H1 (cell line): Measurements from ENCODE around the gene AGFG1. TPM values are rescaled to one million over a fixed set of nuclear protein-coding genes. Genes with fewer than 3 reads are reported as not detected.

Experiments used
- CTCF ChIA-PET: fragments of 300-600 bp; sonication (Branson Sonifier 250); formaldehyde crosslinking; loops from one replicate; lab custom pipeline; 2021; ENCODE audit not compliant: partially characterized antibody; lab: Charles Lee
- POLR2A ChIA-PET: fragments of 300-600 bp; sonication (Branson Sonifier 250); formaldehyde crosslinking; loops from one replicate; lab custom pipeline; 2021; ENCODE audit warnings: inconsistent platforms; ENCODE audit not compliant: partially characterized antibody; lab: Charles Lee
- DNase-seq, 2 experiments: peaks; one replicate each; pipeline versions ENCODE4 v3.0.0 to v3.0.0-alpha.2; 2010 to 2022; ENCODE audit warnings: low spot score in 2 of 2, low read depth in 1 of 2, mixed read lengths in 1 of 2
- FAIRE-seq: peaks from 2 replicates; lab custom pipeline; 2011; peaks lifted over from hg19 to GRCh38; lab: Jason Lieb, UNC
- H2AFZ ChIP-seq: 2 replicates; pipeline ENCODE4 v1.8.1; 2012; ENCODE audit warnings: low read length, inconsistent platforms
- H2AK5ac ChIP-seq: 2 replicates; pipeline ENCODE4 v1.6.1; 2013; ENCODE audit warnings: low read depth, low read length
- H2BK120ac ChIP-seq: replicated peaks from 2 replicates; pipeline ENCODE3; 2013; ENCODE audit warnings: low read depth, low read length, inconsistent platforms
- H2BK12ac ChIP-seq: 2 replicates; pipeline ENCODE4 v1.6.1; 2013; ENCODE audit warnings: low read depth, low read length
- H2BK15ac ChIP-seq: 2 replicates; pipeline ENCODE4 v1.6.1; 2013; ENCODE audit warnings: low read length
- H2BK20ac ChIP-seq: 2 replicates; pipeline ENCODE4 v1.6.1; 2013; ENCODE audit warnings: low read length
- H2BK5ac ChIP-seq: 2 replicates; pipeline ENCODE4 v1.6.1; 2013; ENCODE audit warnings: low read depth, low read length
- H3K14ac ChIP-seq: 2 replicates; pipeline ENCODE4 v1.6.1; 2013; ENCODE audit warnings: inconsistent platforms; ENCODE audit not compliant: insufficient read length
- H3K18ac ChIP-seq: 2 replicates; pipeline ENCODE4 v1.6.1; 2013; ENCODE audit warnings: low read length; ENCODE audit errors: extremely low read depth
- H3K23ac ChIP-seq: 2 replicates; pipeline ENCODE4 v1.6.1; 2013; ENCODE audit warnings: inconsistent platforms; ENCODE audit not compliant: insufficient read length
- H3K23me2 ChIP-seq: 2 replicates; pipeline ENCODE4 v1.6.1; 2013; ENCODE audit warnings: low read depth, low read length
- H3K27ac ChIP-seq: 2 replicates; pipeline ENCODE4 v1.6.1; 2011; ENCODE audit warnings: low read depth, low read length, inconsistent platforms
- H3K27me3 ChIP-seq, 4 experiments: replicated peaks in 1 of 4; 1 replicate in 1 of 4; 2 replicates in 3 of 4; pipeline versions ENCODE4 v1.6.1 to v1.8.1; 2011 to 2013; ENCODE audit warnings: low read length in 3 of 4, mild to moderate bottlenecking in 3 of 4, inconsistent platforms in 2 of 4, mixed read lengths in 2 of 4, moderate library complexity in 1 of 4; ENCODE audit not compliant: control insufficient read depth in 3 of 4, insufficient read depth in 3 of 4; ENCODE audit errors: extremely low read depth in 1 of 4
- H3K36me3 ChIP-seq, 4 experiments: 2 replicates each; pipeline versions ENCODE4 v1.6.1 to v1.8.1; 2011 to 2013; ENCODE audit warnings: mild to moderate bottlenecking in 4 of 4, low read length in 3 of 4, moderate library complexity in 2 of 4, control low read depth in 1 of 4, inconsistent platforms in 1 of 4; ENCODE audit not compliant: insufficient read depth in 4 of 4, control insufficient read depth in 2 of 4
- H3K4ac ChIP-seq: replicated peaks from 2 replicates; pipeline ENCODE3; 2013; ENCODE audit warnings: low read length, low read depth, mixed read lengths, inconsistent platforms; ENCODE audit not compliant: insufficient read length
- H3K4me1 ChIP-seq, 4 experiments: replicated peaks in 1 of 4; 1 replicate in 1 of 4; 2 replicates in 3 of 4; pipeline versions ENCODE4 v1.6.1 to v1.8.1; 2011 to 2013; ENCODE audit warnings: low read length in 3 of 4, inconsistent platforms in 2 of 4, mixed read lengths in 1 of 4; ENCODE audit not compliant: insufficient read depth in 4 of 4, control insufficient read depth in 3 of 4
- H3K4me2 ChIP-seq, 2 experiments: 2 replicates each; pipeline versions ENCODE4 v1.6.1 to v1.8.1; 2011 to 2013; ENCODE audit warnings: low read depth in 2 of 2, low read length in 2 of 2, control low read depth in 1 of 2, inconsistent platforms in 1 of 2, mild to moderate bottlenecking in 1 of 2; ENCODE audit not compliant: insufficient read depth in 1 of 2
- H3K4me3 ChIP-seq, 4 experiments: fragments of 200-600, 300-600 bp in 1 of 4; sonication (generic), shearing (Covaris generic), sonication (Bioruptor Twin) in 1 of 4; 2 replicates each; pipeline versions ENCODE4 v1.5.1 to v1.8.1; 2011 to 2016; ENCODE audit warnings: low read length in 4 of 4, low read depth in 3 of 4, control low read depth in 2 of 4, inconsistent platforms in 2 of 4, mild to moderate bottlenecking in 2 of 4, mixed read lengths in 1 of 4, moderate library complexity in 1 of 4; ENCODE audit not compliant: insufficient read depth in 2 of 4; ENCODE audit errors: extremely low read depth in 1 of 4
- H3K56ac ChIP-seq: replicated peaks from 2 replicates; pipeline ENCODE3; 2013; ENCODE audit warnings: low read depth, mild to moderate bottlenecking, mixed read lengths, low read length, inconsistent platforms; ENCODE audit not compliant: insufficient read length
- H3K79me1 ChIP-seq: 2 replicates; pipeline ENCODE4 v1.6.1; 2013; ENCODE audit warnings: low read depth, low read length, control low read depth
- H3K79me2 ChIP-seq, 2 experiments: 2 replicates each; pipeline versions ENCODE4 v1.6.1 to v1.8.1; 2012 to 2013; ENCODE audit warnings: low read length in 2 of 2, mild to moderate bottlenecking in 2 of 2, inconsistent platforms in 1 of 2; ENCODE audit not compliant: insufficient read depth in 2 of 2, control insufficient read depth in 1 of 2
- H3K9ac ChIP-seq, 4 experiments: replicated peaks in 1 of 4; 1 replicate in 1 of 4; 2 replicates in 3 of 4; pipeline versions ENCODE4 v1.6.1 to v1.8.1; 2011 to 2013; ENCODE audit warnings: low read depth in 3 of 4, low read length in 3 of 4, control low read depth in 2 of 4, mild to moderate bottlenecking in 2 of 4, moderate library complexity in 2 of 4, inconsistent platforms in 1 of 4; ENCODE audit errors: extremely low read depth in 1 of 4
- H3K9me3 ChIP-seq, 2 experiments: 2 replicates each; pipeline versions ENCODE4 v1.6.1 to v1.8.1; 2012 to 2013; ENCODE audit warnings: mild to moderate bottlenecking in 2 of 2, moderate library complexity in 2 of 2, control low read depth in 1 of 2, inconsistent platforms in 1 of 2, low read depth in 1 of 2, low read length in 1 of 2, mixed read lengths in 1 of 2; ENCODE audit not compliant: insufficient read depth in 2 of 2
- H4K20me1 ChIP-seq, 2 experiments: replicated peaks in 1 of 2; 2 replicates each; pipeline versions ENCODE3 to v1.8.1; 2011 to 2013; ENCODE audit warnings: inconsistent platforms in 2 of 2, low read length in 2 of 2, mild to moderate bottlenecking in 1 of 2; ENCODE audit not compliant: insufficient read depth in 2 of 2, control insufficient read depth in 1 of 2
- H4K5ac ChIP-seq: 2 replicates; pipeline ENCODE4 v1.6.1; 2013; ENCODE audit warnings: low read length, low read depth, mixed read lengths, inconsistent platforms; ENCODE audit not compliant: insufficient read length
- H4K8ac ChIP-seq: 2 replicates; pipeline ENCODE4 v1.8.0; 2013; ENCODE audit warnings: mild to moderate bottlenecking, moderate library complexity, low read length, inconsistent platforms; ENCODE audit not compliant: insufficient read depth; ENCODE audit errors: extremely low read depth
- H4K91ac ChIP-seq: replicated peaks from 2 replicates; pipeline ENCODE3; 2013; ENCODE audit warnings: low read length, mixed read lengths, inconsistent platforms; ENCODE audit not compliant: insufficient read length
- ATF2 ChIP-seq: IDR thresholded peaks from 2 replicates; pipeline ENCODE4 v1.6.1; 2012; ENCODE audit warnings: low read length, inconsistent platforms
- BACH1 ChIP-seq: IDR thresholded peaks from 2 replicates; pipeline ENCODE4 v1.6.1; 2012; ENCODE audit warnings: low read length, improper control_type of control experiment
- CTCF ChIP-seq, 3 experiments: IDR thresholded peaks; 1 replicate in 2 of 3; 2 replicates in 1 of 3; pipeline versions ENCODE4 v1.5.1 to v1.6.1; 2011; ENCODE audit warnings: low read length in 3 of 3, mild to moderate bottlenecking in 3 of 3, inconsistent platforms in 2 of 3, low read depth in 1 of 3, moderate library complexity in 1 of 3; ENCODE audit not compliant: insufficient read depth in 1 of 3; ENCODE audit errors: control extremely low read depth in 1 of 3
- EZH2 ChIP-seq: fragments of 200-600 bp; sonication (generic); IDR thresholded peaks from 2 replicates; pipeline ENCODE4 v1.7.1; 2012; ENCODE audit warnings: low read depth, mild to moderate bottlenecking, moderate library complexity, low read length, inconsistent platforms; ENCODE audit not compliant: severe bottlenecking
- GTF2F1 ChIP-seq: IDR thresholded peaks from 2 replicates; pipeline ENCODE4 v1.6.1; 2012; ENCODE audit warnings: low read depth, low read length, improper control_type of control experiment, borderline replicate concordance
- RNF2 ChIP-seq: fragments of 200-900, 300-1000 bp; sonication (generic); IDR thresholded peaks from 2 replicates; pipeline ENCODE4 v1.7.1; 2016; ENCODE audit warnings: borderline replicate concordance, low read depth, mild to moderate bottlenecking, antibody characterized with exemption, low read length; ENCODE audit not compliant: poor library complexity, severe bottlenecking; ENCODE audit errors: missing control alignments
- SIRT6 ChIP-seq: IDR thresholded peaks from one replicate; pipeline ENCODE4 v1.7.1; 2012; ENCODE audit warnings: low read length, inconsistent platforms
- SIX5 ChIP-seq: IDR thresholded peaks from 2 replicates; pipeline ENCODE4 v1.6.1; 2011; ENCODE audit warnings: mild to moderate bottlenecking, low read depth, low read length
- TBP ChIP-seq: IDR thresholded peaks from 2 replicates; pipeline ENCODE4 v1.6.1; 2011; ENCODE audit warnings: low read depth, low read length, improper control_type of control experiment
- TEAD4 ChIP-seq: IDR thresholded peaks from 2 replicates; pipeline ENCODE4 v1.6.1; 2012; ENCODE audit warnings: low read depth, low read length, inconsistent platforms, mixed read lengths
- WGBS, 2 experiments: shearing (Covaris generic) in 1 of 2; methylation state at CpG; one replicate each; pipeline versions ENCODE4 v1.1.6 to v1.1.7; 2013 to 2015; ENCODE audit warnings: low lambda C conversion rate in 2 of 2, mixed read lengths in 2 of 2, inconsistent platforms in 1 of 2, low coverage in 1 of 2, missing lambda C conversion rate in 1 of 2; ENCODE audit not compliant: insufficient replicate concordance in 2 of 2, insufficient coverage in 1 of 2, insufficient read length in 1 of 2; ENCODE audit errors: extremely low coverage in 1 of 2, missing lambda C conversion rate in 1 of 2; 5-methylcytosine and 5-hydroxymethylcytosine counted together
- polyA plus RNA-seq, 7 experiments: library from polyadenylated mRNA; depleted of rRNA in 3 of 7; stranded (reverse) in 5 of 7; unstranded in 2 of 7; fragments of >200 nt in 5 of 7; fragments of 200-250 nt in 2 of 7; gene quantifications; 1 replicate in 5 of 7; 2 replicates in 1 of 7; 4 replicates in 1 of 7; pipeline versions ENCODE4 v1.2.1 to v1.2.3, GENCODE V29; 2011 to 2013; ENCODE audit warnings: missing spikeins in 2 of 7, mixed read lengths in 2 of 7
- total RNA-seq: library from RNA; stranded (reverse); fragmentation: NEBNext Ultra II Directional; extraction: Animal tissue kit (Norgen Biotek cat#: 25700); gene quantifications from 2 replicates; pipeline ENCODE4 v1.2.1, GENCODE V29; 2021

The AGFG1 gene
- total and polyA plus RNA-seq, 2 of the 8 experiments (the other 6 are each of a cell fraction or from before 2014, with no cell fraction given), result 102 to 147 TPM

- H3K4me3 ChIP-seq, result no peak overlapping the region
- no peak overlapping the region for H2BK5ac ChIP-seq
- H2BK15ac ChIP-seq, result no peak overlapping the region
- DNase-seq (no peak), FAIRE-seq (no peak)
- no peaks in the 10 kb centered on the region for H3K79me1 ChIP-seq
- H3K56ac ChIP-seq, result no peak overlapping the region
- no peaks in the 10 kb centered on the region for H3K9me3 ChIP-seq
- no peak overlapping the region for H4K8ac ChIP-seq
- H3K23ac ChIP-seq, result no peak overlapping the region
- H3K27me3 ChIP-seq, result no peaks in the 10 kb centered on the region
- no peak overlapping the region for H2BK120ac ChIP-seq
- H3K4ac ChIP-seq, result no peak overlapping the region
- no peak overlapping the region for H2BK20ac ChIP-seq
- H2BK12ac ChIP-seq, result no peak overlapping the region
- H3K23me2 ChIP-seq, result no peaks in the 10 kb centered on the region
- no peak overlapping the region for H4K5ac ChIP-seq
- H2AFZ ChIP-seq, result no peak overlapping the region
- H2AK5ac ChIP-seq, result no peak overlapping the region
- ChIA-PET POLR2A (interaction anchor here (1.4 kb wide), 1 partner anchor 9 kb away, joined by 3 read pairs; no protein-coding TSS in a partner anchor), CTCF (interaction anchor here (1.4 kb wide), 1 partner anchor 12 kb away, joined by 7 read pairs; no protein-coding TSS in a partner anchor)
- H3K4me1 ChIP-seq, result peaks cover 0 to 3% (median 0%) of the 10 kb centered on the region in 4 experiments; a peak in 3 of 7 replicates
- no peaks in the 10 kb centered on the region for H4K20me1 ChIP-seq
- H4K91ac ChIP-seq, result no peak overlapping the region
- H3K27ac ChIP-seq, result no peak overlapping the region
- no peak overlapping the region for H3K4me2 ChIP-seq
- 61% methylated on average over 2 of the region's 2 CpGs; no CpG with 5 or more reads in 1 of the 2 experiments for WGBS, 2 experiments
- no peaks in the 10 kb centered on the region for H3K79me2 ChIP-seq
- H3K18ac ChIP-seq, result no peak overlapping the region
- H3K9ac ChIP-seq, result no peak overlapping the region
- no peaks in the 10 kb centered on the region for H3K36me3 ChIP-seq
- H3K14ac ChIP-seq, result no peak overlapping the region
- TF ChIP-seq SIRT6, result no peak
- no peak for TF ChIP-seq ATF2
- no peak for TF ChIP-seq SIX5
- TF ChIP-seq EZH2, result no peak
- no peak for TF ChIP-seq CTCF (IDR thresholded peaks at IDR 0.05; ENCODE audit: control extremely low read depth in 1 of 3, insufficient read depth in 1 of 3, low read depth in 1 of 3, low read length in 3 of 3)
- no peak for TF ChIP-seq TEAD4
- no peak for TF ChIP-seq BACH1
- TF ChIP-seq GTF2F1, result no peak
- no peak for TF ChIP-seq TBP
- TF ChIP-seq RNF2, result no peak
Observed at GRCh38 chr2:227455200-227455599, 16.8 kb upstream of the AGFG1 start.
